Ishikawa (cell line): ENCODE measurements around the gene MYL6B.

Experiments used
- CREB1 ChIP-seq: IDR thresholded peaks from 2 replicates; pipeline ENCODE4 v1.6.1; 2012; ENCODE audit warnings: low read depth
- EP300 ChIP-seq: IDR thresholded peaks from 2 replicates; pipeline ENCODE4 v1.6.1; 2012; ENCODE audit warnings: borderline replicate concordance
- NFIC ChIP-seq: IDR thresholded peaks from 2 replicates; pipeline ENCODE4 v1.6.1; 2012
- RAD21 ChIP-seq: IDR thresholded peaks from 2 replicates; pipeline ENCODE4 v1.6.1; 2012; ENCODE audit warnings: low read depth
- YY1 ChIP-seq: IDR thresholded peaks from 2 replicates; pipeline ENCODE4 v1.6.1; 2012; ENCODE audit warnings: low read depth
- ZBTB7A ChIP-seq: IDR thresholded peaks from 2 replicates; pipeline ENCODE4 v1.6.1; 2012; ENCODE audit warnings: low read depth
- TF ChIP-seq, protein P1 (sequence below): IDR thresholded peaks from 2 replicates; pipeline ENCODE4 v1.6.1; 2012
- TF ChIP-seq, protein P2 (sequence below): IDR thresholded peaks from 2 replicates; pipeline ENCODE4 v1.6.1; 2012; ENCODE audit warnings: low read depth, mild to moderate bottlenecking

DNA sequence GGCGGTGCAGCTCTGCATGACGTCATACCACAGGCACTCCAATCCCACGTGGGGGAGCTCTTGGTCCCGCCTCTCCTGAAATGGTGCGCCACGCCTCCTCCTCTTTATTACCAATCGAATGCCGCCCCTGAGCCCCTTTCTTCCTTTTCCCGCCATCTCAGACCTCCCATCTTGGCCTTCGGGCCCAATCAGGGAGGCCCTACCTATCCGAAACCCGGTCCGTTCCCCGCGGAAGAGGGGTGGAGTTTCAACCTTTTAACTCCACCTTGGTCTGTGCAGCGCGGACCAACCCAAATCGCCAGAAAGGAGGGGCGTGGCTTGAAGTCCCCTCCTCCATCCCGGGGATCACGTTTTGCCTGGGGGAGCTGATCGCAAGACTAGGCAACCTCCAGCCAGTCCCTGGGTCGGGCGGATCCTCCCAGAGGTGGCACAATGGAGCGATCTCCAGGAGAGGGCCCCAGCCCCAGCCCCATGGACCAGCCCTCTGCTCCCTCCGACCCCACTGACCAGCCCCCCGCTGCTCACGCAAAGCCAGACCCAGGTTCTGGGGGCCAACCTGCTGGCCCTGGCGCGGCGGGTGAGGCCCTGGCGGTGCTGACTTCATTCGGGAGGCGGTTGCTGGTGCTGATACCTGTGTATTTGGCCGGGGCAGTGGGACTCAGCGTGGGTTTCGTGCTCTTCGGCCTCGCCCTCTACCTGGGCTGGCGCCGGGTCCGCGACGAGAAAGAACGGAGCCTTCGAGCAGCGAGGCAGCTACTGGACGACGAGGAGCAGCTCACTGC, 24.3 kb upstream of the MYL6B start, which contains the start of gene ESYT1:
- TF ChIP-seq, protein P1, sequence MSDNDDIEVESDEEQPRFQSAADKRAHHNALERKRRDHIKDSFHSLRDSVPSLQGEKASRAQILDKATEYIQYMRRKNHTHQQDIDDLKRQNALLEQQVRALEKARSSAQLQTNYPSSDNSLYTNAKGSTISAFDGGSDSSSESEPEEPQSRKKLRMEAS: peak; percentile 79
- no peak; the same call in 1 of the 2 replicates for TF ChIP-seq EP300
- peak; percentile 72; the same call in 1 of the 2 replicates for TF ChIP-seq CREB1
- TF ChIP-seq, protein P2, sequence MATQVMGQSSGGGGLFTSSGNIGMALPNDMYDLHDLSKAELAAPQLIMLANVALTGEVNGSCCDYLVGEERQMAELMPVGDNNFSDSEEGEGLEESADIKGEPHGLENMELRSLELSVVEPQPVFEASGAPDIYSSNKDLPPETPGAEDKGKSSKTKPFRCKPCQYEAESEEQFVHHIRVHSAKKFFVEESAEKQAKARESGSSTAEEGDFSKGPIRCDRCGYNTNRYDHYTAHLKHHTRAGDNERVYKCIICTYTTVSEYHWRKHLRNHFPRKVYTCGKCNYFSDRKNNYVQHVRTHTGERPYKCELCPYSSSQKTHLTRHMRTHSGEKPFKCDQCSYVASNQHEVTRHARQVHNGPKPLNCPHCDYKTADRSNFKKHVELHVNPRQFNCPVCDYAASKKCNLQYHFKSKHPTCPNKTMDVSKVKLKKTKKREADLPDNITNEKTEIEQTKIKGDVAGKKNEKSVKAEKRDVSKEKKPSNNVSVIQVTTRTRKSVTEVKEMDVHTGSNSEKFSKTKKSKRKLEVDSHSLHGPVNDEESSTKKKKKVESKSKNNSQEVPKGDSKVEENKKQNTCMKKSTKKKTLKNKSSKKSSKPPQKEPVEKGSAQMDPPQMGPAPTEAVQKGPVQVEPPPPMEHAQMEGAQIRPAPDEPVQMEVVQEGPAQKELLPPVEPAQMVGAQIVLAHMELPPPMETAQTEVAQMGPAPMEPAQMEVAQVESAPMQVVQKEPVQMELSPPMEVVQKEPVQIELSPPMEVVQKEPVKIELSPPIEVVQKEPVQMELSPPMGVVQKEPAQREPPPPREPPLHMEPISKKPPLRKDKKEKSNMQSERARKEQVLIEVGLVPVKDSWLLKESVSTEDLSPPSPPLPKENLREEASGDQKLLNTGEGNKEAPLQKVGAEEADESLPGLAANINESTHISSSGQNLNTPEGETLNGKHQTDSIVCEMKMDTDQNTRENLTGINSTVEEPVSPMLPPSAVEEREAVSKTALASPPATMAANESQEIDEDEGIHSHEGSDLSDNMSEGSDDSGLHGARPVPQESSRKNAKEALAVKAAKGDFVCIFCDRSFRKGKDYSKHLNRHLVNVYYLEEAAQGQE: no peak
- TF ChIP-seq RAD21: no peak
- no peak for TF ChIP-seq YY1
- no peak for TF ChIP-seq NFIC
- TF ChIP-seq ZBTB7A: peak; percentile 76; the same call in 1 of the 2 replicates
